IPS-11a (cell line): ENCODE measurements around the gene ACR.

ENCODE experiments used
- H3K4me3 ChIP-seq: one replicate; pipeline ENCODE4 v1.5.1; 2013; ENCODE audit warnings: low read depth, low read length, control low read depth

The ACR gene

DNA sequence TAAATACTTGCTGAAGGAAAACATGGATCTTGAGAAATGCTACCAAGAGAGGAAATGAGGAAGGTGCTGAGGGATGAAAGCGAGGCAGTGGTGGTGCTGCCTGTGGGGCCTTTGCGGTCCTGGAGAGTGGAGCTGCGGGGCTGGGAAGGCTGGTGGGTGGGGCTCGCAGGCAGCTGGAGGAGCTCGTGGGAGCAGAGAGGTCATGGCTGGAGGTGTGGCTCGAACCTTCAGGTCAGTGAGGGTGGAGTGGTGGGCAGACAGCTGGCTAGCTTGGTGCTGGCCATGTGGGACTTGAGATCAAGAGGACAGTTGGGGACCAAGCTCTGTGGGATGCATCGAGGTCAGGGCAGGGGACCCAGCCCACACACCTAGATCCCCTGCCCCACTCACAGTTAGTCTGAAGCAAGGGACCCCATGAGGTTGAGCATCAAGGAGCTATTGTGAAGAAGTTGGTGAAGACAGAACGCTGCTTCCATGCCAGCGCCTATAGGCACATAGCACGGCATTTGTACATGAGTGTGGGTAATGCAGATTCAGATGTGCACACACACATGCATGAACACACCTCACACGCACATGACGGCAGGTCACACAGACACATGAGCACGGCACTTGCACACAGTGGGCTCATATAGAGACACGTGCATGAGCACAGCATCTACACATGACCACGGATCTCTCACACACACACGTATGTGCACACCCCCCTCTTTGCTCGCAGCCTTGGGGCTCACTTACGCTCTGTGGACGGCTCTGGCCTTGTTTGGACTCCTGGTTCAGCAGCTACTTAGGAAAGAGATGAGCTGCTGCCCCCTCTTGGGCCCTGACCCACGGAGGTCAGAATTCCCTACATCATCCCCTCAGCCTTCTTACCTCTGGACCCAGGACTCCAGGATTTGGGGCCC lies 34.9 kb upstream of the ACR start:
- no peak overlapping the region for H3K4me3 ChIP-seq

DNA sequence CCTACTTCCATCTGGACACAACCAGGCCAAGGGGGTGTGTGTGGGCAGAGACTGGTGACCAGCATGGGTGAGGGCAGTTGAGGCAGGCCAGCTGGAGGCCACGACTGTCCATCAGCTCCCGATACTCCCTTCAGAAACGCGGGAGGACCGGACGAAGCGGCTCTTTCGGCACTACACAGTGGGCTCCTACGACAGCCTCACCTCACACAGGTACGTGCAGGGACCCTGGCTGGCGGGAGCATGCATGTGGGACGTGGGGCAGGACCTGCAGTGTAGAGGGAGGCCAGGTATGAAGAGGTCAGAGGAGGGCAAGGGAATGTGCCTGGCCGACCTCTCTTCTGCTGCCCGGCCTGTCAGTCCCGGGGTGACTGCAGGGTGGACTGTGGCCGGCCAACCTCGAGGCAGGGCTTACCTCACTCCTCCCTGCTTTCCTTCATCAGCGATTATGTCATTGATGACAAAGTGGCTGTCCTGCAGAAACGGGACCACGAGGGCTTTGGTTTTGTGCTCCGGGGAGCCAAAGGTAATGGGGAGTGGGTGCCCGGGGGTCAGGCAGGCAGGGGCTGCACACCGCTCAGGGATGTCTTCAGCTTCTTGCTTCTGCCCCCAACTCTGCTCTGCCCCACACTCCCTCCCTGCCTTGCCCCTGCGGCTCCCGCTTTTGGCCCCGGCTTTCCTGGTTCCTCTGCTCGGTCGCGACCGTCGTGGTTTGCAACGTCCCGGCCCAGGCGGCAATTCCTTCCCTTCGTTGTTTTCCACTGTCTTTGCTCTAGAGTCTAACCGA lies 34.1 kb upstream of the ACR start:
- no peak overlapping the region for H3K4me3 ChIP-seq

DNA sequence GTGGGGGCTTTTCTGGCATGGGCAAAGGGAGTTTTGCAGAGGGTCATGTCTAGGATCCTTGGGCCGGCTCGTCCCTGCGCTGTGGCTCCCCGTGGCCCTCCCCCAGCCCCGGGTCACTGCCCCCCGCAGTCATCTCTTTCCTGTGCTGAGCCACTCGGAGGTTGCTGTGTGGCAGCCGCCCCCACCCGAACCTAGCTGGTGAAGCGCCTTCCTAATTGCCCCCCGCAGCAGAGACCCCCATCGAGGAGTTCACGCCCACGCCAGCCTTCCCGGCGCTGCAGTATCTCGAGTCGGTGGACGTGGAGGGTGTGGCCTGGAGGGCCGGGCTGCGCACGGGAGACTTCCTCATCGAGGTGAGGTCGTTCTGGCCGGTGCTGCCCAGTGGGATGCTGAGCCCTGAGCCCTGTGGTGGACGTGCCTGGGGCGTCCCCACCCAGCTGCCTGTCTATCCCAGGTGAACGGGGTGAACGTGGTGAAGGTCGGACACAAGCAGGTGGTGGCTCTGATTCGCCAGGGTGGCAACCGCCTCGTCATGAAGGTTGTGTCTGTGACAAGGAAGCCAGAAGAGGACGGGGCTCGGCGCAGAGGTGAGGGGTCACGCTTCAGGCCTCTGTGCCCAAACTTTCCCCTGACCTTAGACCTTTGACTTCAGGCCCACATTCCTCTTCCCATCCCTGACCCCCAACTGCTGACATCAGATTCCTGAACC lies 33.3 kb upstream of the ACR start:
- H3K4me3 ChIP-seq = no peak overlapping the region

DNA sequence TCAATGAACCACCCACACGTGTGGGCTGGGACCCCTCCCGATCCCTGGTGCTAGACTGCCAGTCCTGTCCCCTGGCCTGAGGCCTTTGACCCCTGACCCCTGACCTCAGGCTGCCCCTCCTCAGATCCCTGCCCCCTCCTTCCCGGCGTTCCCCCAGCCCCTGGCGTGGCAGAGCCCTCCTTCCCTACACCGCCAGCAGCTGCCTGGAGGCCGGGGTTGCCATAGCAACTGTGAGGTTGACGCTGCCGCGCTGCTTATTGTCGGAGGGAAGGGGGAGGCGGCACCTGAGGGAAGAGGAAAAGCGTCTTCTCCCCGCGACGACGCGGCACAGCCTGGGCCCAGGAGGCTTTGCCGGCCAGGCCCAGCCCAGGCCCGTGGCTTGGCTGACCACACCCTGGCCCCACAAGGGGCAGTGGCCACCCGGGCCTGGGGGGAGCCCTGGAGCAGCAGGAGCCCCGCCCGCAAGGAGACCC lies 32.7 kb upstream of the ACR start:
- H3K4me3 ChIP-seq = no peak overlapping the region

DNA sequence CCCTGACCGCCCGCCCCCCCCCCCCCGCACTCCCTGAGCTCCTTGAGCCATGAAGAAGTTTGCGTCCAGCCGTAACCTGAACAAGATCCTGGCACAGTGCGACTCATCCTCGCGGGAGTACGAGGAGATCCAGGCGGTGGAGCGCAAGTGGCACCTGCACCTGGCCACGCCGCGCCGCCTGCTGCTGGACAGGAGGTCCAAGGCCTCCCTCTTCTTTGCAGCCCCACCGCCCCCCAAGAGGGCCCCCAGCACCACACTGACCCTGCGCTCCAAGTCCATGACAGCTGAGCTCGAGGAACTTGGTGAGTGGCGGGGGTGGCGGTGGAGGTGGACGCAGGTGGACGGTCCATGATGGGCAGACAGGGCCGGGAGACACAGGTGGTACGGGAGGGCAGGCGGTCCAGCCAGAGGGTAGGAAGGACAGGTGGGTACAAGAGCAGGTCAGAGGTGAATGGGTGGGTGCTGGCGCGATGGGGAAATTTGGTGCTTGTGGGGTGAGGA lies 32.1 kb upstream of the ACR start:
- H3K4me3 ChIP-seq = no peak overlapping the region

DNA sequence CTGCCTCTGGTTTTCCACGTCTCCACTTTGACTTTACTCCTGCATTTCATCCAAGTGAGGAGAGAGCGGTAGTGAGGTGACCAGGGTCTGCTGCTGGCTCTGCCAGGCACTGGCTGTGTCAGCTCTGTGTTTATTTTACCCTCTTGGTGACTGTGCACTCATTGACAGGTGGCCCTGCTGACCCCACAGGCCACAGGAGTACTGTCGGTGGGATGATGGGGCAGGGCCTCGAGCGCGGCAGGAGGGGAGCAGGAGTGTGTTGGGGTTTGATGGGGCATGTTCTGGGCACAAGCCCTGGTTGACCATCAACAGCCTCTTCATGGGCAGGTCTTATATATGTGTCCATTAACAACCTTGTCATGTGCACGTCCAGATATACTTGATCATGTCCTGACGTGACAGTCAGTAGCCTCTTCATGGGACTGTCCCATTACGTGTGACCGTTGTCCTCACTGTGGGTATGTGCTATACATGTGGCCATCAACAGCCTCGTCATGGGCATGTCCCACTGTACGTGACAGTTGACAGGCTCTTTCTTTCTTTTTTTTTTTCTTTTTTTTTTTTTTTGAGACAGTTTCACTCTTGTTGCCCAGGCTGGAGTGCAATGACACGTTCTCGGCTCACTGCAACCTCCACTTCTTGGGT lies 31.4 kb upstream of the ACR start:
- no peak overlapping the region for H3K4me3 ChIP-seq

DNA sequence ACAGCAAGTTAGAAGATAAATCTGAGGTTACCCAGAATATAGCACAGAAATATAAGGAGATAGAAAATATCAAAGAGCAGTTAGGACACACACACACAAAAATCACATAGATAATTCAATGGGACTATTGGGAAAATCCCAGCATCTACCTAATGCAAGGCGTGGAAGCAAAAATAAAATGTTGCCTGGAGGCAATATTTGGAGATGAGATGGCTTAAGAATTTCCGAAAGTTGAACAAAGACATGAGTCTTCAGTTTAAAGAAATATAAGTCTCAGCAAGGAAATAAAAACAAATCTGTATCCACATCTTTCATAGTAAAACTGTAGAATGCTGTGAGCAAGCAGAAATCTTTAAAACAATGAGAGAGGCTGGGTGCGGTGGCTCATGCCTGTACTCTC lies 29.5 kb upstream of the ACR start:
- no peak overlapping the region for H3K4me3 ChIP-seq

DNA sequence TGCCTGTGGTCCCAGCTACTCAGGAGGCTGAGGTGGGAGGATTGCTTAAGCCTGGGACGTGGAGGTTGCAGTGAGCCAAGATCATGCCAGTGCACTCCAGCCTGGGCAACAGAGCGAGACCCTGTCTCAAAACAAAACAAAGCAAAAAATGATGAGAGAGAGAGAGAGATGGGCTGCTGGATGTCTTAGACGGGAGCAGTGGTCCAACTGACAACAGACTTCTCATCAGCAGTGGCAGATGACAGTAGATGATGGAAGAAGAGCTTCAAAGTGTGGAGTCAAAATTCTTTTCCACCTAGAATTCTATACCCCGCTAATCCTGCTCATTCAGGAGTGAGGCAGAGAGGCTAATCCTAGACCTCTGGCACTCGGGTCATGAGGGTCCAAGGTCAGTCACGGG lies 29.0 kb upstream of the ACR start:
- H3K4me3 ChIP-seq = no peak overlapping the region

DNA sequence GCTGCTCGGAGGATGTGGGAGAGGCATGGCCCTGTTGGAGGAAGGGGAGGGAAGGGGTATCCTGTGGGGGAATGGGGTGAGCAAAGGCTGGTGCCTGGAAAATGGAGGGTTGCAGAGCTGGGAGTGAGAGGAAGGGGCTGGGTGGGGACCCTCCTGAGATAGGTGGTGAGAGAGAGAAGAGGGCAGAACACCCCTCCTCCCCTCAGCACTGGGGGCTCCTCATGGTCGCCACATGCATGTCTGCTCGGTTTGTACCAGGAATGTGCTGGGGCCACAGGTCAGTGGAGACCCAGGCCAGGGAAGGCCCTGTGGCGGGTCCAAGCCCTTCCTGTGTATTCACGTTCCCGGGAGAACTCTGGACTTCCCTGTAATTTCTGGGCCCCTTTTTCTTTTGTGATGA lies 27.8 kb upstream of the ACR start:
- H3K4me3 ChIP-seq = no peak overlapping the region

DNA sequence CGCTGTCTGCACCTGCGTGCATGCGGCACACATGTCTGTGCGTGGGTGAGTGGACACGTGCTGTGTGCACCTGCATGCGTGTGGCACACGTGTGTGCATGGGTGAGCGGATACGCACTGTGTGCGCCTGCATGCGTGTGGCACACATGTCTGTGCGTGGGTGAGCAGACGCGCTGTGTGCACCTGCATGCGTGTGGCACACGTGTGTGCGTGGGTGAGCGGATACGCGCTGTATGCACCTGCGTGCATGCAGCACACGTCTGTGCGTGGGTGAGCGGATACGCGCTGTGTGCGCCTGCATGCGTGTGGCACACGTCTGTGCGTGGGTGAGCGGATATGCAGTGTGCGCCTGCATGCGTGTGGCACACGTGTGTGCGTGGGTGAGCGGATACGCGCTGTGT lies 27.1 kb upstream of the ACR start:
- no peak overlapping the region for H3K4me3 ChIP-seq

DNA sequence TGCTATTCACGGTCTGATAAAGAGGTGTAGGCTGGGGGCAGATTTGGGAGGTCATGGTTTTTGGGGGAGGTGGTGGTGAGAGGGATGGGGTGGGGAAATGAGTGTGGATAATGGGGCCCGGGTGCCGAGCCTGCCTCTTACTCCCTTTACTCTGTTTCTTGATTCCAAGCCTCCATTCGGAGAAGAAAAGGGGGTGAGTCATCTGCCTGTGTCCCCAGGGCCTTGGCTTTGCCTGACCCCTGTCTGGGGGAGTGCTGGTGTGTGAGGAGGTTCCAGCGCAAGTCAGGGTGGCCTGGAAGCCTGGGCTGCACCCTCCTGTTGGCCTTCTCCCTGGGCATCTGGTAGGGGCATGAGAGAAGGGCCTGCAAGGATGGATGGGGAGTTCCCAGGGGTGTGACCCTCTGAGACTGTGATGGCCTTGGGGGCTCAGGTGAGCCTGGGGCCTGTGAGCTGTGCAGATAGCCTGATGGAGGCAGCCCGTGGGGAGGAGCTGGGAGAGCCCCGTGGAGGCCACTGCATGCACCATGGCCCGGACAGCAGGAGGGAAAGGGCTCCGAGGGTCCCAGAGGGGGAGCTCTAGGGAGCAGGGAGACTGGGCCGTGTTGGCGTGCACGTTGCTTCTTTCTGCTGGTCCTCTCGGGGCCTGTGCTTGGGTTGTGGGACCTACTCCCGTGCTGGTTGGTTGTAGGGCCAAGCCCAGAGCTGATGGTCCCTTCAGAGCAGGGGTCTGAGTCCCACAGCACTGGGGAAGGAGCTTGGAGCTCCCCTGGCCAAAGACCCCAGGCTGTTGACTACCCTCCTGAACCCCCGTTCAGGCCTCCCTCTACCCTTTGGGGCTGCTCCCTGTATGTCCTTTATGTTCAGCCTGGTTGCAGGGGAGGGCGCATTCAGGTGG lies 26.3 kb upstream of the ACR start:
- H3K4me3 ChIP-seq = no peak overlapping the region

DNA sequence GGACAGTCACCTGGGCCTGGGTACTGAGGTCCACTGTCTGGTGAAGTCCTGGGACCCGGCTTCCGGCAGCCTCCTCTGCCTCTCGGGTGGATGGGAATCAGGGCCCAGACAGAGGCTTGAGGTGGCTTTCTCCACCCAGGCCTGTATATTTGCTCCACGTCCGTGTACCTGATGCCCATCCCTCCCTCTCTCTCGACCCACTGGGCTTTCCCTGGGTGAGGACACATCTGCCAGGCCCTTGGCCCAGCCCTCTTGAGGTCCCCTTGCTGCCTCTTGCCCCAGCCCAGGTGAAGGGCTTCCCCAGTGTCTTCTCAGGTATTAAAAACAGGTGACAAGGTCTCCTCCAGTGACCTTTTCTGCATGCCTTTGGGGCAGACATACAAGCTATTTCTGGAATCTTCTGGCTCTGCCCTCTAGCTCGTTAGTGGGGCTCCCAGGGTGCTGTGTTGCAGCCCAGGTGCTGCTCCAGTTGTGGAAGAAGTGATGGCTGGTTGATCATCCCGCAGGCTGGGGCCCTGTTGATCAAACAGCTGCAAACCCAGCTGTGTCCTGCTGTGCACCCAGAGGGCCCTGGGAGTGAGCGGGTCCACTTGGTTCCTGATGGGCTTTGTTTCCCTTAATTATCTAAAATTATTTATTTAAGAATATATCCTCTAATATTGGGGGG lies 25.5 kb upstream of the ACR start:
- H3K4me3 ChIP-seq = no peak overlapping the region

DNA sequence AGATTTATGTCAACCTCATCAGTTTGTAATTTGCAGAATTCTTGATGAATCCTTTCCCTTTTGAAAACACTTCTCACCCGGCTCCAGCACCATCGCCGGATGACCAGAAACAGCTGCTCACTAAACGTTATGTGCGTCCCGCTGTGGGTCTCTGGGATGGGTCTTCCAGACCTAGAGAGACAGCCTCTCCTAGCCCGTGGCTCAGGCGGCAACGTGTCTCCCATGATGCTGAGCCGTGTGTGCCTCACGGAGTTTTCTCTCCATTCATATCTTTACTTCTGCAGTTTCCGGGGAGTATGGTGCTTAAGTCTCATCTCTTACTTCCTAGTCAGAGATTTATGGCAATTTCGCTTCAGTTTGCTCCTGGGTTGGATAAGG lies 25.0 kb upstream of the ACR start:
- no peak overlapping the region for H3K4me3 ChIP-seq

DNA sequence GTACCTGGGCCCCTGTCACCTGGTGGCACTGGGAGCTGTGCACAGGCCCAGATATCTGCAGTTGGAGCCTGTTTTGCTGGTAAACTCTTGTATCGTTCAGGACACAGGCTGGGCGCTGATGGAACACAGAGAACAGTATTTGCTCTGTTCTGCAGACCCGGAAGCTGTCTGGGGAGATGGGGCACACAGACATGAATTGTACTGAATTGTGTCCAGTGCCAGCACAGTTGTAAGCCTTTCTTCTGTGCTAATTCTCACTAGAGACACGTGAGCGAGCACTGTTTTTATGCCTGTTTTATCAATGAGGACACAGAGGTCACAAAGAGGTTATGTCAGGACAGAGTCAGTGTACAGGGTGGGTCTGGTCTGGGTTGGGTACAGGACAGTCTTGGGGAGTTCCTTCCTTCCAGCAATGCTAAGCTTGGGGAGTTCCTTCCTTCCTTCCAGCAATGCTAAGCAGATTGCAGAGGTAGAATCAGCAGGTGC lies 24.4 kb upstream of the ACR start:
- H3K4me3 ChIP-seq = no peak overlapping the region

DNA sequence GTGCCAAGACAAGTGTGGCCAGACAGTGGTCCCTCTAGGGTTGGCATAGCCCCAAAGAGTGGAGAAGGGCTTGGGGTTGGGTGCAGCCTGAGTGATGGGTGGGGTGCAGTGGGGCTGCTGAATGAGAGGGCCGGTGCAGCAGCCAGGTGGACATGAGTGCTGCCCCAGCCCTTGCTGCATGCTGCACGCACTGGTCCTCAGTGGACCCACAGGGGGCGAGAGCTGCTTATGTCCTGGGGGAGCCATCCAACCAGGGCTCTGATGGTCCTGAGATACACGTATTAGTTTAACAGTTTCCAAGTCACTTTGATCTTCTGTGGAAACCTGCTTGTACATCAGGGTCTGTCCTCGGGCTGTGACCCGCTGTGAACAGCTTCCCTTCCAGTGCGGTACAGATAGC lies 23.9 kb upstream of the ACR start:
- no peak overlapping the region for H3K4me3 ChIP-seq

DNA sequence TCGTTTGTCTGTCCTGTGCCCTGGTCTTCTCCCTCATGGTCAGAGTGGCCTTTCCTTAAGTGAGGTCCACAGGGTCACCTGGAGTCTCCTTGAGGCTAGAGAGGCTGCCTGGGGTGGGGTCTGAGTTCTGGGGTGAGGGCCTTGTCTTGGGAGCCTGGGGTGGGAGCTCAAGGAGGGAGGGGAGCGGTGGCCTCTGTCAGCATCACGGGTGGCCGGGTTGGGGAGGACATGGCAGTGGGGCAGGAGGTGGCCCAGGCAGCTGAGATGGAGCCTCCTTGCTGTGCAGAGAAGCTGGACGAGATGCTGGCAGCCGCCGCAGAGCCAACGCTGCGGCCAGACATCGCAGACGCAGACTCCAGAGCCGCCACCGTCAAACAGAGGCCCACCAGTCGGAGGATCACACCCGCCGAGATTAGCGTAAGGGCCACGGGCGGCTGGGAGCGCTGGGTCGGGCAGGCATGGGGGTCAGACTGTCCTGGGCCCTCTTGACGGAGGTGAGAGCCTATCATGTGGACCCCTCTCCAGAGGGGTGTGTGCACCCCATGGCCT lies 23.3 kb upstream of the ACR start:
- H3K4me3 ChIP-seq = no peak overlapping the region

DNA sequence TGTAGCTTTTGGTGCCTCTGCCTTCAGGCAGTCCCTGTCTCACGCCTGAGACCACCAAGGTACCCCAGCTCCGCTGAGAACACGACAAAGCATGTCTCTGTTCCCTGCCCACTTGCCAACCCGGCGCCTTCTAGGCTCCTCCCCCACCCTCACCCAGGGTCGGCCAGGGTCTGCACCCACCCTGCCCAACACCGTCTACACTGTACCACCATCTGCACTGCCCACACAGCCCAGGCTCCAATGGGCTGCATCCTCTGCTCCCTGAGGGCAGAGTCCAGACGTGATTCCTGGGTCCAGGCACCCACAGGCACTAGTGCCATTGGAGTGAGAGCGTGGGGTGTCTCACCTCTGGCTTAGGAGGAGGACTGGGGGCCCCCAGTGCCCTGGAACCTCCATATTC lies 22.8 kb upstream of the ACR start:
- no peak overlapping the region for H3K4me3 ChIP-seq

DNA sequence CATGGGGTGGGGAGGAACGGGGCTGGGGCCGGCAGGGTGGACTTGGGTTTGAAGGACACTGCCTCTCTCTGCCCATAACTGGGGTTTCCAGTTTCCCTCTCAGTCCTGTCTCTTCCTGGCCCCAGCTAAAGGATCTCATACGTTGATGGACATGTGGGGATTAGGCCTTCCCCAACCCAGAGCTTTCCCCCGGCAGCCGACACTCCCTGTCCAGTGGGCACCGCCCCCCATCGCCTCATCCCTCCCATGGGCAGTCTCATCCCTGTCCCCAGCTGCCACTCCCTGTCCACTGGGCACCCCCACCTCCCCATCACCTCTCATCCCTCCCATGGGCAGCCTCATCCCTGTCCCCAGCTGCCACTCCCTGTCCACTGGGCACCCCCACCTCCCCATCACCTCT lies 22.2 kb upstream of the ACR start:
- no peak overlapping the region for H3K4me3 ChIP-seq
